ENCODE measurements around the gene CA7.

The CA7 gene

GRCh38 chr16:66899310-66899944, 55.2 kb downstream of the CA7 start:
- DNase-seq: no peak

- peak; percentile 66 for DNase-seq
Observed at GRCh38 chr16:66899945-66900710, 55.9 kb downstream of the CA7 start.

- no peak for DNase-seq
Observed at GRCh38 chr16:66900721-66901441, 56.7 kb downstream of the CA7 start.

GRCh38 chr16:66901626-66902025, 57.4 kb downstream of the CA7 start:
- DNase-seq: no peak

DNA sequence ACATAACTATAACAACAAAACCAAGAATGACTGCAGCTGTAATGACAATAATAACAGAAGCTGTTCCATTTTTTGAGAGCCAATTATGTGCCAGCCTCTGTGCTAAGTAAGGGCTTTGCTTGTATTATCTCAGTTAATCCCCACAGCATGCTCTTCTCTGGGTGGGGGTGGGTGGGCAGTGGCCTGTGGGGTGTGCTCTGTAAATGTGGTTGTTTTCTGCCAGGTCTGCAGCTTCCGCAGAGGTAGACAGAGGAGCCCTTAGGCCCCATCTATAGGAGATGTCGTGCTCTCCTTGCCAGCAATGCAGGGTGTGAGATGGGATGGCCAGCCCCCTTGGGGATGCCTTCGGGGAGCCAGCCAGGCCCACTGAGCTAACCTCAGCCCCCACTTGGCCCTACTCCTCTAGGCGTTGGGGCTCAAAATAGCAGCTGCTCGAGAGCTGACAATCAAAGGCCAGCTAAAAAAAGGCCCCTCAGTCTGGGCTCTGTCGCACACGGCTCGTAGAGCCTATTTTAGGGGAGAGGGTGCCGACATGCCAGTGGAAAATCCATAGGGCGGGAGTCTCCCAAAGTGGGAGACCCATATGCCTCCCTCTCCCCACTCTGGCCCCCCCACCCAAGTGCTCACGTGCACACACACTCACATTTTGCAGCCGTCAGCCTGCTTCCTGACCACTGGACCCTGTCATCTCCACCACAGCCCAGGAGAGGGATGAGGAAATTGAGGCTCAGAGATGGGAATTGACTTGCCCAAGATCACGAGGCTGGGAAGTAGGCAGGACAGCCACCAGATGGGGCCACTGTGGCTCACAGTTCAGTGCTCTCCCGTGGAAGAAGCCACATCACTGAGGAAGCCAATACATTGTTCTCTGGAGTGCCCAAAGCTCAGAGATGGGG, 58.7 kb downstream of the CA7 start:
- no peak for DNase-seq
